ENCODE measurements around the gene KRT13. TPM values are rescaled to one million over a fixed set of nuclear protein-coding genes. Genes with fewer than 3 reads are reported as not detected.

Gene KRT13
- total and polyA plus RNA-seq, 2 of the 4 experiments (the other 2 are of a cell fraction): 0.18 to 0.56 TPM

DNA sequence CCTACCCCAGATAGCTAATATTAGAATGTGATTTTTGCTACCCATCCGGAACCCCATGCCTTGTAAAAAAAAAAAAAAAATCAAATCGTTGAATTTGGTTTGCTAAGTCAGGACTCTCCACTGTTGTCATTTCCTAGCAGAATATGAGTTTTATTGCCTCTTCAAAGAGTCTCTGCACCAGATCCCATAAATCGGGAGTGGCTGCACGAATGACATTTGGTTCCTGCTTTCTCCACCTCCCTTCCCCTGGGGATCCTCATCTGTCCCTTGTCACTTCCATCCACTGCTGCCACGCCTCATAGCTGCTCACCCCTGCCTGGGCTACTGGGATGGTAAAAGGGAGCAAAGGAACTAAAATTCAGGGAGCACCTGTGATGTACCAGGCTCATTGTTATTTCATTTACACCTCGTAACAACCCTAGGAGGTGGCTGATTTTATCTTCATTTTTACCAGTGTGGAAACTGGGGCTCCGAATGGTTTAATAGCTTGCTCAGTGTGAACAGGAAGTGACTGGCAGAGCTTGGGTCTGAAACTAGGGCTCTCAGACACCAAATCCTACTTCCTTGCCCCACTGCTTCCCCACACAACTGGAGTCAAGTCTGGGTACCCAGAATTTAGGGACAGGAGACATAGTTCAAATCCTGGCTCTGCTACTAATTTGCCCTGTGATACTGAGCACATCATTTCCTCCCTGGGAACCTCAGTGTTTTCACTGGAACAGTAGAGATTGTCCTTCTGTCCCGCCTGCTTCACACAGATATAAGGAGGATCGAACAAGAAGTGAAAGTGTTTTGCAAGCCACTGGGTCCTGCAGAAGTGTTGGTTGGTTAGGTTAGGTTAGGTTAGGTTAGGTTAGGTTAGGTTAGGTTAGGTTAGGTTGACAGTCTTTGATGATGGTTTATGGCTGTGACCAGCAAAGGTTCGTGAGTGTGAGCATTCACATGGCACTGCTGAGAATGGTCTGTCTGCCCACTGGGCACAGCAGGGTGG, 15.1 kb downstream of the KRT13 start (continued):
- TF ChIP-seq, protein P1, sequence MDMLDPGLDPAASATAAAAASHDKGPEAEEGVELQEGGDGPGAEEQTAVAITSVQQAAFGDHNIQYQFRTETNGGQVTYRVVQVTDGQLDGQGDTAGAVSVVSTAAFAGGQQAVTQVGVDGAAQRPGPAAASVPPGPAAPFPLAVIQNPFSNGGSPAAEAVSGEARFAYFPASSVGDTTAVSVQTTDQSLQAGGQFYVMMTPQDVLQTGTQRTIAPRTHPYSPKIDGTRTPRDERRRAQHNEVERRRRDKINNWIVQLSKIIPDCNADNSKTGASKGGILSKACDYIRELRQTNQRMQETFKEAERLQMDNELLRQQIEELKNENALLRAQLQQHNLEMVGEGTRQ (IDR thresholded peaks at IDR 0.05; ENCODE audit: low read depth, low read length): no peak

DNA sequence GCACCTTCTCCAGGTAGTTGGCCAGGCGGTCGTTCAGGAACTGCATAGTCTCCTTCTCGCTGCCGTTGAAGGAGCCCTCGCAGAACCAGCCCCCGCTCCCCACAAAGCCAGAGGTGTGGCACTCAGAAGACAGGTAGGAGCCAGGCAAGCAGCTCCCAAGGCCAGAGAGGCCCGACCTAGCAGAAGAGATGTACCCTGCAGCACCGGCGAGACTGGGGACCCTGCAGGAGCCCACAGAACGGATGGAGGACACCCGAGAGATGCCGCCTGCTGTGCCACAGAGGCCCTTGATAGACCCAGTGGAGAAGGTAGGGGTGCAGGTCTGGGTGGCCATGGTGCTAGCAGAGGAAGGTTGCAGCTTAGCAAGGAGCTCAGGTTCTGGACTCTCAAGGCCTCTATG, 15.9 kb downstream of the KRT13 start, which contains the start of gene KRT36:
TSS of gene KRT36 (minus strand) at position 380 of the 400 bp plus-strand sequence. CDS start at position 334, 46 bp downstream.
- Histone ChIP-seq H3K9me1 (ENCODE audit: insufficient read depth, low read length) (peaks cover 9% of the 10 kb centered on the region), H3K27ac (ENCODE audit: insufficient read depth, low read length) (no peak within 1 kb of the TSS), H3K4me2 (ENCODE audit: low read depth, low read length) (no peak within 1 kb of the TSS), H3K9me3 (ENCODE audit: control insufficient read depth, insufficient read depth, low read length) (no peaks in the 10 kb centered on the region), H4K8ac (ENCODE audit: low read depth in 2 of 2, low read length in 2 of 2) (no peak within 1 kb of the TSS), H2BK20ac (ENCODE audit: low read depth, low read length) (no peak within 1 kb of the TSS), H3K4ac (ENCODE audit: low read depth, low read length) (no peak within 1 kb of the TSS; the same call in 1 of the 2 replicates), H2AFZ (replicated peaks; ENCODE audit: low read length, poor library complexity) (no peak within 1 kb of the TSS), H2BK15ac (ENCODE audit: low read depth, low read length) (no peak within 1 kb of the TSS), H2BK5ac (ENCODE audit: low read depth, low read length, poor library complexity, severe bottlenecking) (no peak within 1 kb of the TSS), H3K18ac (ENCODE audit: low read depth, low read length) (no peak within 1 kb of the TSS), H3K56ac (ENCODE audit: extremely low read depth, insufficient read depth, low read length) (no peak within 1 kb of the TSS), H3K4me3 (ENCODE audit: insufficient read depth, low read depth, low read length) (no peak within 1 kb of the TSS), H2BK120ac (ENCODE audit: low read depth, low read length) (no peak within 1 kb of the TSS), H4K5ac (ENCODE audit: low read depth, low read length) (no peak within 1 kb of the TSS), H2AK9ac (replicated peaks; ENCODE audit: low read depth, low read length, poor library complexity) (no peak within 1 kb of the TSS), H4K20me1 (ENCODE audit: insufficient read depth, low read length) (no peaks in the 10 kb centered on the region), H3K14ac (replicated peaks; ENCODE audit: low read depth, low read length) (no peak within 1 kb of the TSS), H4K91ac (ENCODE audit: insufficient read depth, low read depth, low read length) (peak within 1 kb of the TSS; percentile 18; the same call in 1 of the 2 replicates), H3K23ac (ENCODE audit: low read depth, low read length) (no peak within 1 kb of the TSS), H3K27me3 (ENCODE audit: control insufficient read depth, insufficient read depth, low read length) (no peaks in the 10 kb centered on the region), H3K79me1 (ENCODE audit: low read depth in 1 of 2, low read length in 2 of 2) (no peaks in the 10 kb centered on the region), H3K4me1 (ENCODE audit: control insufficient read depth, insufficient read depth, low read length) (peaks cover 12% of the 10 kb centered on the region), H3K9ac (ENCODE audit: low read depth, low read length) (no peak within 1 kb of the TSS), H2AK5ac (ENCODE audit: low read depth, low read length) (0 out of 2 replicates have a peak within 1 kb of the TSS, but pooled peaks have one; percentile 7), H3K36me3 (ENCODE audit: control insufficient read depth, insufficient read depth, low read length) (no peaks in the 10 kb centered on the region)
- WGBS, 2 experiments (ENCODE audit: extremely low coverage in 2 of 2, insufficient read length in 1 of 2): 88% methylated on average over 12 of the region's 12 CpGs; no CpG with 5 or more reads in 1 of the 2 experiments
- ATAC-seq (ENCODE audit: low read depth): no peak
- CTCF ChIA-PET: no interaction called here
- intact Hi-C loops (cut with micrococcal nuclease) (no loop called here), in situ Hi-C loops (cut with MboI; ENCODE audit: low sequenced_read_pairs) (no loop called here), dilution Hi-C loops (cut with HindIII; ENCODE audit: low sequenced_read_pairs, unreplicated experiment) (no loop called here)
- DNase-seq: no peak
- BruUV-seq (replicated peaks): no TSS peak
- POLR2A ChIA-PET (ENCODE audit: unreplicated experiment): no interaction called here
- no peak for TF ChIP-seq POLR2A (IDR thresholded peaks at IDR 0.05; ENCODE audit: low read depth, low read length)
- TF ChIP-seq BHLHE40 (IDR thresholded peaks at IDR 0.05; ENCODE audit: low read depth, low read length): no peak
- TF ChIP-seq, protein P1 (IDR thresholded peaks at IDR 0.05; ENCODE audit: low read depth, low read length): no peak
- TF ChIP-seq RCOR1 (IDR thresholded peaks at IDR 0.05; ENCODE audit: insufficient replicate concordance, low read length): no peak
- no peak for TF ChIP-seq MAFK (IDR thresholded peaks at IDR 0.05; ENCODE audit: low read depth, low read length)
- no peak for TF ChIP-seq CHD1 (IDR thresholded peaks at IDR 0.05; ENCODE audit: low read depth, low read length)
- no peak for TF ChIP-seq FOS (IDR thresholded peaks at IDR 0.05; ENCODE audit: low read depth, low read length)
- no peak for TF ChIP-seq NFE2L2 (IDR thresholded peaks at IDR 0.05; ENCODE audit: low read depth, low read length)
- TF ChIP-seq, protein P2, sequence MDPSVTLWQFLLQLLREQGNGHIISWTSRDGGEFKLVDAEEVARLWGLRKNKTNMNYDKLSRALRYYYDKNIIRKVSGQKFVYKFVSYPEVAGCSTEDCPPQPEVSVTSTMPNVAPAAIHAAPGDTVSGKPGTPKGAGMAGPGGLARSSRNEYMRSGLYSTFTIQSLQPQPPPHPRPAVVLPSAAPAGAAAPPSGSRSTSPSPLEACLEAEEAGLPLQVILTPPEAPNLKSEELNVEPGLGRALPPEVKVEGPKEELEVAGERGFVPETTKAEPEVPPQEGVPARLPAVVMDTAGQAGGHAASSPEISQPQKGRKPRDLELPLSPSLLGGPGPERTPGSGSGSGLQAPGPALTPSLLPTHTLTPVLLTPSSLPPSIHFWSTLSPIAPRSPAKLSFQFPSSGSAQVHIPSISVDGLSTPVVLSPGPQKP (IDR thresholded peaks at IDR 0.05; ENCODE audit: borderline replicate concordance, low read depth, low read length): no peak
- TF ChIP-seq SMC3 (IDR thresholded peaks at IDR 0.05; ENCODE audit: low read depth, low read length): no peak
- TF ChIP-seq MAZ (IDR thresholded peaks at IDR 0.05; ENCODE audit: borderline replicate concordance, low read depth, low read length): no peak

All from IMR-90 (cell line).